Endothelial cell of umbilical vein (primary cell): ENCODE measurements around the gene SLC5A9. TPM values are rescaled to one million over a fixed set of nuclear protein-coding genes. Genes with fewer than 3 reads are reported as not detected.

ENCODE experiments used
- BruUV-seq: library from RNA; stranded (reverse); fragments of 400-500 nt; replicated peaks from 2 replicates; lab custom pipeline; 2021; lab: Mats Ljungman, UMichigan
- CTCF ChIA-PET: fragments of 300-600, 350-600 bp; sonication (Branson Sonifier 250); formaldehyde crosslinking; loops from one replicate; lab custom pipeline; 2021; ENCODE audit warnings: antibody characterized with exemption, inconsistent platforms; lab: Charles Lee
- POLR2A ChIA-PET: fragments of 300-600, 350-600 bp; sonication (Branson Sonifier 250); formaldehyde crosslinking; loops from one replicate; lab custom pipeline; 2021; ENCODE audit warnings: antibody characterized with exemption, inconsistent platforms; lab: Charles Lee
- DNase-seq: peaks from one replicate; pipeline ENCODE4 v3.0.0-alpha.2; 2011; ENCODE audit warnings: low read depth, low spot score
- FAIRE-seq: peaks from 2 replicates; lab custom pipeline; 2011; peaks lifted over from hg19 to GRCh38; lab: Jason Lieb, UNC
- H2AFZ ChIP-seq: 2 replicates; pipeline ENCODE4 v1.6.0; 2012; ENCODE audit warnings: low read depth, low read length, control low read depth, inconsistent platforms
- H3K27ac ChIP-seq: 2 replicates; pipeline ENCODE4 v1.5.1; 2011; ENCODE audit warnings: low read depth, mild to moderate bottlenecking, control low read depth, low read length, moderate library complexity; ENCODE audit not compliant: insufficient read depth
- H3K27me3 ChIP-seq, 2 experiments: 2 replicates each; pipeline versions ENCODE4 v1.6.0 to v1.6.1; 2011; ENCODE audit warnings: low read length in 2 of 2, mixed read lengths in 1 of 2; ENCODE audit not compliant: control insufficient read depth in 2 of 2, insufficient read depth in 2 of 2
- H3K36me3 ChIP-seq, 2 experiments: 2 replicates in 1 of 2; 3 replicates in 1 of 2; pipeline ENCODE4 v1.5.1; 2011; ENCODE audit warnings: low read length in 2 of 2, mild to moderate bottlenecking in 1 of 2, moderate library complexity in 1 of 2; ENCODE audit not compliant: control insufficient read depth in 2 of 2, insufficient read depth in 2 of 2; ENCODE audit errors: extremely low read depth in 1 of 2
- H3K4me1 ChIP-seq: 3 replicates; pipeline ENCODE4 v1.5.1; 2011; ENCODE audit warnings: mild to moderate bottlenecking, low read length; ENCODE audit not compliant: control insufficient read depth, insufficient read depth; ENCODE audit errors: extremely low read depth
- H3K4me2 ChIP-seq: 2 replicates; pipeline ENCODE4 v1.6.1; 2011; ENCODE audit warnings: low read length, control low read depth, mixed read lengths; ENCODE audit not compliant: insufficient read depth
- H3K4me3 ChIP-seq, 3 experiments: fragments of 200-600 bp in 1 of 3; sonication (generic), shearing (Covaris generic) in 1 of 3; replicated peaks in 1 of 3; 2 replicates each; pipeline ENCODE4 v1.5.1; 2011 to 2016; ENCODE audit warnings: control low read depth in 3 of 3, low read length in 3 of 3, mild to moderate bottlenecking in 2 of 3, inconsistent platforms in 1 of 3, low read depth in 1 of 3, moderate library complexity in 1 of 3; ENCODE audit not compliant: insufficient read depth in 1 of 3
- H3K79me2 ChIP-seq: 2 replicates; pipeline ENCODE4 v1.6.0; 2012; ENCODE audit warnings: low read length, inconsistent platforms; ENCODE audit not compliant: control insufficient read depth, insufficient read depth
- H3K9ac ChIP-seq: replicated peaks from 2 replicates; pipeline ENCODE3; 2011; ENCODE audit warnings: low read length, control low read depth; ENCODE audit not compliant: insufficient read depth; ENCODE audit errors: extremely low read depth
- H3K9me1 ChIP-seq: replicated peaks from 3 replicates; pipeline ENCODE4 v1.6.0; 2011; ENCODE audit warnings: mild to moderate bottlenecking, low read length; ENCODE audit not compliant: control insufficient read depth, insufficient read depth; ENCODE audit errors: extremely low read depth
- H3K9me3 ChIP-seq: replicated peaks from 2 replicates; pipeline ENCODE4 v1.5.1; 2012; ENCODE audit warnings: low read length, inconsistent platforms; ENCODE audit not compliant: control insufficient read depth, insufficient read depth
- H4K20me1 ChIP-seq: replicated peaks from 2 replicates; pipeline ENCODE3; 2011; ENCODE audit warnings: mild to moderate bottlenecking, low read length; ENCODE audit not compliant: control insufficient read depth, insufficient read depth; ENCODE audit errors: extremely low read depth
- CTCF ChIP-seq, 2 donors: IDR thresholded peaks; 1 replicate in 1 of 2; 2 replicates in 1 of 2; pipeline ENCODE4 v1.5.1; 2011; ENCODE audit warnings: low read length in 2 of 2, mild to moderate bottlenecking in 2 of 2, moderate library complexity in 2 of 2, control low read depth in 1 of 2, inconsistent platforms in 1 of 2, low read depth in 1 of 2; ENCODE audit not compliant: insufficient read depth in 1 of 2; ENCODE audit errors: extremely low read depth in 1 of 2
- EZH2 ChIP-seq: IDR thresholded peaks from 2 replicates; pipeline ENCODE4 v1.6.1; 2012; ENCODE audit warnings: borderline replicate concordance, low read depth, mild to moderate bottlenecking, moderate library complexity, low read length, inconsistent platforms; ENCODE audit not compliant: severe bottlenecking
- FOS ChIP-seq: IDR thresholded peaks from 2 replicates; pipeline ENCODE4 v1.6.1; 2011; ENCODE audit warnings: mild to moderate bottlenecking, low read length, moderate library complexity, borderline replicate concordance; ENCODE audit not compliant: insufficient read depth
- GATA2 ChIP-seq: IDR thresholded peaks from 2 replicates; pipeline ENCODE4 v1.7.0; 2011; ENCODE audit warnings: low read depth, mild to moderate bottlenecking, moderate library complexity, mixed read lengths, low read length; ENCODE audit not compliant: insufficient read length, insufficient read depth
- JUN ChIP-seq: IDR thresholded peaks from 2 replicates; pipeline ENCODE4 v1.6.1; 2011; ENCODE audit warnings: borderline replicate concordance, low read depth; ENCODE audit not compliant: insufficient read length, insufficient read depth
- MAX ChIP-seq: IDR thresholded peaks from 2 replicates; pipeline ENCODE4 v1.6.1; 2011; ENCODE audit not compliant: insufficient read depth, insufficient read length
- MYC ChIP-seq: IDR thresholded peaks from one replicate; pipeline ENCODE4 v1.6.1; 2011; ENCODE audit warnings: mild to moderate bottlenecking, low read depth, low read length
- POLR2A ChIP-seq: IDR thresholded peaks from 2 replicates; pipeline ENCODE4 v1.6.1; 2012; ENCODE audit warnings: low read depth, mild to moderate bottlenecking, control low read depth, low read length
- POLR2AphosphoS5 ChIP-seq: IDR thresholded peaks from 2 replicates; pipeline ENCODE4 v1.6.1; 2012; ENCODE audit warnings: low read depth, mild to moderate bottlenecking, control low read depth, low read length, moderate library complexity; ENCODE audit not compliant: insufficient read depth
- dilution Hi-C: fragments of 300-500 bp; cut with MboI; formaldehyde crosslinking; loops from one replicate; pipeline ENCODE4 v1.15.0; 2019; ENCODE audit warnings: low sequenced_read_pairs; ENCODE audit not compliant: extremely low pct_ligation_motif_present
- intact Hi-C: fragments of 100-400 bp; cut with micrococcal nuclease; formaldehyde crosslinking; loops from one replicate; pipeline ENCODE4 v1.10.0; 2022
- polyA plus RNA-seq, 4 experiments: library from polyadenylated mRNA; depleted of rRNA in 3 of 4; stranded (reverse) in 3 of 4; unstranded in 1 of 4; fragments of >200 nt; gene quantifications; 2 replicates each; pipeline versions ENCODE4 v1.2.1 to v1.2.3, GENCODE V29; 2011 to 2012; ENCODE audit warnings: missing spikeins in 1 of 4
- total RNA-seq: library from RNA; stranded (reverse); gene quantifications from 2 replicates; pipeline ENCODE4 v1.2.3, GENCODE V29; 2021

Gene SLC5A9
- total and polyA plus RNA-seq, 2 donors (not counting 3 experiments of a cell fraction or from before 2014, with no cell fraction given): not detected

- Histone ChIP-seq H3K27ac (no peak overlapping the region), H3K9me1 (no peaks in the 10 kb centered on the region), H3K4me1 (no peaks in the 10 kb centered on the region), H3K27me3 (no peaks in the 10 kb centered on the region), H3K4me2 (no peak overlapping the region), H3K9me3 (no peaks in the 10 kb centered on the region), H3K36me3 (no peaks in the 10 kb centered on the region), H3K9ac (no peak overlapping the region), H3K79me2 (no peaks in the 10 kb centered on the region), H3K4me3 (no peak overlapping the region), H2AFZ (no peak overlapping the region), H4K20me1 (no peaks in the 10 kb centered on the region)
- dilution Hi-C loops: no loop called here
- DNase-seq (no peak), FAIRE-seq (no peak)
- intact Hi-C loops: no loop called here
- no TSS peak for BruUV-seq
- TF ChIP-seq CTCF (IDR thresholded peaks at IDR 0.05; ENCODE audit: extremely low read depth in 1 of 2, insufficient read depth in 1 of 2, low read depth in 1 of 2, low read length in 2 of 2) (no peak), POLR2AphosphoS5 (no peak), POLR2A (no peak), EZH2 (no peak), JUN (no peak), GATA2 (no peak)
- ChIA-PET POLR2A (no interaction called here), CTCF (no interaction called here)
These were observed 25.8 kb downstream of the SLC5A9 start for GRCh38 chr1:48248356-48248755.

- intact Hi-C loops (no loop called here), dilution Hi-C loops (no loop called here)
- no TSS peak for BruUV-seq
- H3K4me3 ChIP-seq: no peak overlapping the region
- CTCF ChIA-PET: no interaction called here
- H4K20me1 ChIP-seq: no peaks in the 10 kb centered on the region
- POLR2A ChIA-PET: no interaction called here
- H3K9ac ChIP-seq: no peak overlapping the region
- no peak for FAIRE-seq
- no peak for DNase-seq
- TF ChIP-seq JUN (no peak), GATA2 (no peak), POLR2A (no peak), POLR2AphosphoS5 (no peak), EZH2 (no peak), CTCF (IDR thresholded peaks at IDR 0.05; ENCODE audit: extremely low read depth in 1 of 2, insufficient read depth in 1 of 2, low read depth in 1 of 2, low read length in 2 of 2) (no peak), MAX (no peak), MYC (no peak), FOS (no peak)
- H3K4me1 ChIP-seq: no peaks in the 10 kb centered on the region
- no peaks in the 10 kb centered on the region for H3K27me3 ChIP-seq
- no peaks in the 10 kb centered on the region for H3K9me3 ChIP-seq
- H3K9me1 ChIP-seq: no peaks in the 10 kb centered on the region
- H3K79me2 ChIP-seq: no peaks in the 10 kb centered on the region
- H2AFZ ChIP-seq: no peak overlapping the region
- no peaks in the 10 kb centered on the region for H3K36me3 ChIP-seq
- no peak overlapping the region for H3K4me2 ChIP-seq
- H3K27ac ChIP-seq: no peak overlapping the region
These were observed 27.4 kb downstream of the SLC5A9 start for GRCh38 chr1:48249868-48250267.
